Measurements from ENCODE around the gene DDX31. TPM values are rescaled to one million over a fixed set of nuclear protein-coding genes. Genes with fewer than 3 reads are reported as not detected.

DDX31 gene
- total RNA-seq, 1 donor from 2014 or later: 15.8 TPM

GRCh38 chr9:132557159-132557558, 112.6 kb downstream of the DDX31 start:
- DNase-seq (ENCODE audit: low read depth) (no peak), FAIRE-seq (no peak)
- TF ChIP-seq CTCF (IDR thresholded peaks at IDR 0.05; ENCODE audit: insufficient read depth, low read length, severe bottlenecking): no peak
- Histone ChIP-seq H3K27me3 (ENCODE audit: control insufficient read depth, insufficient read depth, low read length) (no peaks in the 10 kb centered on the region), H3K4me3 (ENCODE audit: low read depth, low read length) (no peak overlapping the region), H3K36me3 (ENCODE audit: control insufficient read depth, insufficient read depth, low read length) (no peaks in the 10 kb centered on the region)

GRCh38 chr9:132556714-132557113, 113.1 kb downstream of the DDX31 start:
- FAIRE-seq (no peak), DNase-seq (ENCODE audit: low read depth) (no peak)
- TF ChIP-seq CTCF (IDR thresholded peaks at IDR 0.05; ENCODE audit: insufficient read depth, low read length, severe bottlenecking): no peak
- H3K4me3 ChIP-seq (ENCODE audit: low read depth, low read length): no peak overlapping the region
- H3K27me3 ChIP-seq (ENCODE audit: control insufficient read depth, insufficient read depth, low read length): no peaks in the 10 kb centered on the region
- H3K36me3 ChIP-seq (ENCODE audit: control insufficient read depth, insufficient read depth, low read length): no peaks in the 10 kb centered on the region

GRCh38 chr9:132556235-132556634, 113.5 kb downstream of the DDX31 start:
- H3K36me3 ChIP-seq (ENCODE audit: control insufficient read depth, insufficient read depth, low read length): no peaks in the 10 kb centered on the region
- FAIRE-seq (no peak), DNase-seq (ENCODE audit: low read depth) (no peak)
- no peak for TF ChIP-seq CTCF (IDR thresholded peaks at IDR 0.05; ENCODE audit: insufficient read depth, low read length, severe bottlenecking)
- H3K4me3 ChIP-seq (ENCODE audit: low read depth, low read length): no peak overlapping the region
- H3K27me3 ChIP-seq (ENCODE audit: control insufficient read depth, insufficient read depth, low read length): no peaks in the 10 kb centered on the region

- DNase-seq (ENCODE audit: low read depth): no peak
- FAIRE-seq: no peak
- Histone ChIP-seq H3K36me3 (ENCODE audit: control insufficient read depth, insufficient read depth, low read length) (no peaks in the 10 kb centered on the region), H3K4me3 (ENCODE audit: low read depth, low read length) (no peak overlapping the region), H3K27me3 (ENCODE audit: control insufficient read depth, insufficient read depth, low read length) (no peaks in the 10 kb centered on the region)
- TF ChIP-seq CTCF (IDR thresholded peaks at IDR 0.05; ENCODE audit: insufficient read depth, low read length, severe bottlenecking): no peak
Measured at GRCh38 chr9:132555528-132555927, 114.3 kb downstream of the DDX31 start.

- H3K36me3 ChIP-seq (ENCODE audit: control insufficient read depth, insufficient read depth, low read length): no peaks in the 10 kb centered on the region
Measured at GRCh38 chr9:132554755-132555154, 115.0 kb downstream of the DDX31 start.

More at GRCh38 chr9:132554755-132555154, 115.0 kb downstream of the DDX31 start:
- Histone ChIP-seq H3K27me3 (ENCODE audit: control insufficient read depth, insufficient read depth, low read length) (no peaks in the 10 kb centered on the region), H3K4me3 (ENCODE audit: low read depth, low read length) (no peak overlapping the region)
- FAIRE-seq (no peak), DNase-seq (ENCODE audit: low read depth) (no peak)
- no peak for TF ChIP-seq CTCF (IDR thresholded peaks at IDR 0.05; ENCODE audit: insufficient read depth, low read length, severe bottlenecking)
